ENCODE measurements around the gene PI16.

Gene PI16

GRCh38 chr6:36920546-36920945, 34.0 kb upstream of the PI16 start:
- no peak for ATAC-seq (ENCODE audit: low read depth)

GRCh38 chr6:36924131-36924530, 30.4 kb upstream of the PI16 start:
- H3K36me3 Mint-ChIP-seq: peaks cover 15% of the 10 kb centered on the region
- H3K4me1 Mint-ChIP-seq: no peaks in the 10 kb centered on the region
- no peaks in the 10 kb centered on the region for H3K27me3 Mint-ChIP-seq
- no peaks in the 10 kb centered on the region for H3K9me3 Mint-ChIP-seq
- H3K27ac Mint-ChIP-seq: no peak overlapping the region
- DNase-seq (ENCODE audit: low spot score in 2 of 2) (no peak), ATAC-seq (ENCODE audit: low read depth) (no peak)
- no peak overlapping the region for H3K4me3 Mint-ChIP-seq

More at GRCh38 chr6:36920546-36920945, 34.0 kb upstream of the PI16 start:
- H3K36me3 Mint-ChIP-seq: peaks cover 22% of the 10 kb centered on the region
- H3K27ac Mint-ChIP-seq: no peak overlapping the region
- no peaks in the 10 kb centered on the region for H3K9me3 Mint-ChIP-seq
- H3K27me3 Mint-ChIP-seq: no peaks in the 10 kb centered on the region
- no peak overlapping the region for H3K4me3 Mint-ChIP-seq
- no peaks in the 10 kb centered on the region for H3K4me1 Mint-ChIP-seq
- no peak for DNase-seq (ENCODE audit: low spot score in 2 of 2)

DNA sequence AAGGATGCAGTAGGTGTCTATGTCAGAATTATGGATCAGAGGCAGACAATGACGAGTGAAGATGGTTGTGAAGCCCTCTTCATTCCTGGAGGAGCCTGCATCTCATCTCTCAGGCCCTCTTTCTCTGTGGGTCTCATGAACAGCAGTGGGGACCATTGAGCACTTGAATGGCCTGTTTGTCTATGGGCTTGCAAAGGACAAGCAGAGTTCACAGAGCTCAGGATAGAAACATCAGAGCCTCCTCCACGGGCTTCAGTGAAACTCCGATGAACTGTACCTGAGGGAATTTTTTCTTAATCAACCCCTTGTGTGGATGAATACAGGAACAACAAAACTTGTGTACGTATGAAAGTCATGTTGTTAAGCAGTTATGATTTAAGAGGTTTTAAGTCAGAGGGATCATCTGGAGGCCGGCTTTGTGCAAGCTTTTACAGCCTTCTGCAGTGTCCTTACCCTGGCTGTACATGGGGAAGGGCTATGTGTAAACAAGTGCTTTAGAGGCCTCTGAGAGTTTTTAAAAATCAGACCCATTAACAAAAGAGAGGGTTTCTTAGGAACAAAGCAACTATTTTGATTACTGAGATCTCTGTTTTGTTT, 29.7 kb upstream of the PI16 start:
- ATAC-seq (ENCODE audit: low read depth) (no peak), DNase-seq (ENCODE audit: low spot score in 2 of 2) (no peak)
- H3K9me3 Mint-ChIP-seq: no peaks in the 10 kb centered on the region
- no peaks in the 10 kb centered on the region for H3K4me1 Mint-ChIP-seq
- peaks cover 9% of the 10 kb centered on the region for H3K36me3 Mint-ChIP-seq
- H3K27ac Mint-ChIP-seq: no peak overlapping the region
- no peak overlapping the region for H3K4me3 Mint-ChIP-seq
- H3K27me3 Mint-ChIP-seq: no peaks in the 10 kb centered on the region

- Mint-ChIP-seq H3K4me3 (no peak overlapping the region), H3K27ac (peak overlapping the region; percentile 38), H3K36me3 (peaks cover 9% of the 10 kb centered on the region), H3K27me3 (no peaks in the 10 kb centered on the region), H3K4me1 (no peaks in the 10 kb centered on the region), H3K9me3 (no peaks in the 10 kb centered on the region)
- ATAC-seq (ENCODE audit: low read depth) (no peak), DNase-seq (ENCODE audit: low spot score in 2 of 2) (no peak)
Observed at GRCh38 chr6:36925809-36926208, 28.7 kb upstream of the PI16 start.

DNA sequence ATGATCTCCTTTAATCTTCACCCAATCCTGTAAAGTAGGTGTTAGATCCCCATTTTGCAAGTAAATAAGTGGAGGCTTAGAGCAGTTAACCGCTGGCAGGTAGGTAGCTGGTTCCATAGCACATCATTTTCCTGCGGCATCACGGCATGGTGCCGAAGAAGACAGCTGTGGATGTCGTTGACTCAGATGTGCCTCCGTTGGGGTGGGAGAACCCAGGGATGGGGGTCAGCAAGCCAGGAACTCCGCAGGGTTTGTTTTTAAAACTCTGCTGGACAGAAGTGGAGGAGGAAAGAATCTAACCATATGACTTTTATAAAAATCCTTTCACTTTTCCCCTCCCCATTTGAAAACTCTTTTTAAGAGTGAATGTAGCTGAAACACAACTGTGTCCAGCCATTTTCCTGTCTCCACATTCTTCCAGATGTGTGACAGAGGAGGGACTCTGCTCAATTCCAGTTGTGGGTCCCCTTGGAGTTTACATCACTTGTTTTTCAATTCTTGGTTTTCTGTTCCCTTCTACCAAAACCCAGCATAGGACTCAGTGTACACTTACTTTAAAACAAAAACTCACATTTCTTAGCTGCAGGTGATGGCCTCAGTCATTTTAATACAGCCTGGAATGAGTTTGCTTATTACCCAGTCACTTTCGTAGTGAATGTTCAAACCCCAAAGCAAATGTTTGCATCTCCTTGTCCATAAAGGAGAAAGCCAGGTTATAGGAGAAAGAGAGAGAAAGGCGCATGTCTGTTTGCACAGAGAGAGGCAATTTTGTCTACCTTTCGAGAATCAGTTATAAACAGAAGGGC, 27.6 kb upstream of the PI16 start:
- Mint-ChIP-seq H3K27me3 (no peaks in the 10 kb centered on the region), H3K27ac (no peak overlapping the region), H3K9me3 (no peaks in the 10 kb centered on the region), H3K36me3 (peaks cover 4% of the 10 kb centered on the region), H3K4me3 (no peak overlapping the region), H3K4me1 (no peaks in the 10 kb centered on the region)
- ATAC-seq (ENCODE audit: low read depth) (no peak), DNase-seq (ENCODE audit: low spot score in 2 of 2) (no peak)

- H3K4me1 Mint-ChIP-seq: no peaks in the 10 kb centered on the region
- no peaks in the 10 kb centered on the region for H3K27me3 Mint-ChIP-seq
- H3K9me3 Mint-ChIP-seq: no peaks in the 10 kb centered on the region
- peaks cover 4% of the 10 kb centered on the region for H3K36me3 Mint-ChIP-seq
- DNase-seq (ENCODE audit: low spot score in 2 of 2) (no peak), ATAC-seq (ENCODE audit: low read depth) (no peak)
- H3K27ac Mint-ChIP-seq: no peak overlapping the region
- no peak overlapping the region for H3K4me3 Mint-ChIP-seq
Observed at GRCh38 chr6:36927691-36928546, 26.6 kb upstream of the PI16 start.

DNA sequence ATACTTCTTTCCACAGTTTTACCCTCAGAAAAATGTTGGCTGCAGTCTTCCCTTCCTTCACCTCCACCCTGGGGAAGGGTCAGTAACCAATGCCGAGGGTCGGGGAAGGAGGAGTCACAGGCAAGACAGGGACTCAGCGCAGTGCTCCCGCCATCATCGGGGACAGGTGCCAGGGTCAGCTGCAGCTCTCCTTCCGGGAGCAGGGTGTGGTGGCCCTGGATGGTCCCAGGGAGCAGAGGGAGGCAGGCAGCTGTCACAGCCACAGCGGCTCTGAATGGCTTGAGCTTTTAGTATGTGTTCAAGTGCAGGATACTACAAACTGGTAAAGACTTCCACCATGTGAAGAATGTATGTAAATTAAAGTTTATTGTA, 26.0 kb upstream of the PI16 start:
- ATAC-seq (ENCODE audit: low read depth) (no peak), DNase-seq (ENCODE audit: low spot score in 2 of 2) (no peak)
- no peaks in the 10 kb centered on the region for H3K4me1 Mint-ChIP-seq
- H3K36me3 Mint-ChIP-seq: peaks cover 4% of the 10 kb centered on the region
- H3K27me3 Mint-ChIP-seq: no peaks in the 10 kb centered on the region
- no peak overlapping the region for H3K4me3 Mint-ChIP-seq
- H3K27ac Mint-ChIP-seq: no peak overlapping the region
- H3K9me3 Mint-ChIP-seq: no peaks in the 10 kb centered on the region

GRCh38 chr6:36929152-36929551, 25.4 kb upstream of the PI16 start:
- Mint-ChIP-seq H3K27ac (no peak overlapping the region), H3K4me3 (no peak overlapping the region), H3K4me1 (no peaks in the 10 kb centered on the region), H3K9me3 (no peaks in the 10 kb centered on the region), H3K36me3 (peaks cover 4% of the 10 kb centered on the region), H3K27me3 (no peaks in the 10 kb centered on the region)
- DNase-seq (ENCODE audit: low spot score in 2 of 2) (no peak), ATAC-seq (ENCODE audit: low read depth) (no peak)

DNA sequence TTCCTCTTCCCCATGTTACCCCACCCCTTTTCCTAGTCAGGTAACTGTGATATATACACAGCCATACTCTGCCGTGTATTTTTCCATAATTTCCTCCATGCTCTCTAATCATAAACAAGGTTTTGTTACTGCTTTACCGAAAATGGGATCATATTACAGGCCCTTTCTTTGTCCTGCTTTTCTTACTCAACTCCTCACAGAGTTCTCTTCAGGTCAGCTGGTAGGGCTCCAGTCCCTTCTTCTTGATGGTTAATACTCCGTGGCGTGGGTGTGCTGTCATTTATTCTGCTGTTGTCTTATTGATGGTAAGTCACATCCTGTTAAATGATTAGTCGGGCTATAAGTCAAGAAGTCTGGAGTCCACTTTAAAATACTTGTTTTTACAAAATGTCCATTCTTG, 24.9 kb upstream of the PI16 start:
- Mint-ChIP-seq H3K36me3 (peaks cover 2% of the 10 kb centered on the region), H3K27me3 (no peaks in the 10 kb centered on the region), H3K4me1 (no peaks in the 10 kb centered on the region), H3K9me3 (no peaks in the 10 kb centered on the region), H3K27ac (no peak overlapping the region), H3K4me3 (no peak overlapping the region)
- no peak for ATAC-seq (ENCODE audit: low read depth)
- no peak for DNase-seq (ENCODE audit: low spot score in 2 of 2)

DNA sequence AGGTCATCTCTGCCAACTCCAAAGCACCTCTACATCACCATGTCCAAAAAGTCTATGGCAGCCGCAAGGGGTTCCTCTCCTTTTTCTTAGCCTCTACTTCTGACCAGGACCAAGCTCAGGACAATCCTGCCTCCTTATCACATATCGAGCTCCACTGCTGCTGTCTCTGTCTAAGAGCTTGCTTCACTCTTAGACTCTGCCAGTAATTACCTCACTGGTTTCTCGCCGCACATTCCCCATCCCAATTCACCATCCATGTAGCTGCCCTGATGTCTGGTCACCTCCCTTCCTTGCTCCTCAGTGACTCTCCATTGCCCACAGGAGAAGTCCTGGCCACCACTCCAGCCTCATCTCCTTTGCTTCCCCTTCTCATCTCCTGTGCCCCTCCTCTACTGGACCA, 24.1 kb upstream of the PI16 start:
- Mint-ChIP-seq H3K27ac (peak overlapping the region; percentile 15), H3K4me3 (no peak overlapping the region), H3K9me3 (no peaks in the 10 kb centered on the region), H3K4me1 (no peaks in the 10 kb centered on the region), H3K36me3 (peaks cover 2% of the 10 kb centered on the region), H3K27me3 (no peaks in the 10 kb centered on the region)
- ATAC-seq (ENCODE audit: low read depth): no peak
- DNase-seq (ENCODE audit: low spot score in 2 of 2): no peak

- Mint-ChIP-seq H3K4me1 (no peaks in the 10 kb centered on the region), H3K9me3 (no peaks in the 10 kb centered on the region), H3K36me3 (no peaks in the 10 kb centered on the region), H3K27me3 (peaks cover 5% of the 10 kb centered on the region), H3K27ac (no peak overlapping the region), H3K4me3 (no peak overlapping the region)
- no peak for DNase-seq (ENCODE audit: low spot score in 2 of 2)
- ATAC-seq (ENCODE audit: low read depth): no peak
Observed at GRCh38 chr6:36933102-36933501, 21.4 kb upstream of the PI16 start.

DNA sequence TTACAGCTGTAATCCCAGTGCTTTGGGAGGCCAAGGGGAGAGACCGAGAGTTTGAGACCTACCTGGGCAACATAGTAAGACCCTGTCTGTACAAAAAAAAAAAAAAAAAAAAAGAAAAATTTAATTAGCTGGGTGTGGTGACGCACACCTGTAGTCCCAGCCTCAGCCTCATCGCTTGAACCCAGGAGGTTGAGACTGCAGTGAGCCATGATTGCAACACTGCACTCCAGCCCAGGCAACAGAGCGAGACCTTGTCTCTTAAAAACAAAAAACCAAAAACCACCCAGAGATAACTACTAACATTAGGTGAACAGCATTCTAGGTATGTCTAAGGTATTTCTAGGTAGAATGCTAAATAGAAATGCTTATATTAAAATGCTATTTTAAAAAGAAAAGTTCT, 21.0 kb upstream of the PI16 start:
- H3K27me3 Mint-ChIP-seq: peaks cover 5% of the 10 kb centered on the region
- no peak overlapping the region for H3K27ac Mint-ChIP-seq
- no peak overlapping the region for H3K4me3 Mint-ChIP-seq
- ATAC-seq (ENCODE audit: low read depth): no peak
- no peaks in the 10 kb centered on the region for H3K4me1 Mint-ChIP-seq
- H3K36me3 Mint-ChIP-seq: no peaks in the 10 kb centered on the region
- no peaks in the 10 kb centered on the region for H3K9me3 Mint-ChIP-seq
- DNase-seq (ENCODE audit: low spot score in 2 of 2): no peak

- no peak overlapping the region for H3K4me3 Mint-ChIP-seq
- no peak overlapping the region for H3K27ac Mint-ChIP-seq
- DNase-seq (ENCODE audit: low spot score in 2 of 2): no peak
- no peaks in the 10 kb centered on the region for H3K9me3 Mint-ChIP-seq
- H3K4me1 Mint-ChIP-seq: no peaks in the 10 kb centered on the region
- H3K27me3 Mint-ChIP-seq: peaks cover 10% of the 10 kb centered on the region
- no peak for ATAC-seq (ENCODE audit: low read depth)
- no peaks in the 10 kb centered on the region for H3K36me3 Mint-ChIP-seq
Observed at GRCh38 chr6:36934901-36935300, 19.6 kb upstream of the PI16 start.

GRCh38 chr6:36936824-36937223, 17.7 kb upstream of the PI16 start:
- Mint-ChIP-seq H3K36me3 (no peaks in the 10 kb centered on the region), H3K27me3 (peaks cover 15% of the 10 kb centered on the region), H3K4me3 (no peak overlapping the region), H3K4me1 (no peaks in the 10 kb centered on the region), H3K9me3 (no peaks in the 10 kb centered on the region), H3K27ac (no peak overlapping the region)
- DNase-seq (ENCODE audit: low spot score in 2 of 2) (no peak), ATAC-seq (ENCODE audit: low read depth) (no peak)
